Activated naive CD8-positive, alpha-beta T cell treated with anti-CD3 and anti-CD28 coated beads, Interleukin-2, amount 10 ng/mL, durations not matched to agents 7 days and 5 days (primary cell): ENCODE measurements around the gene CMBL. TPM values are rescaled to one million over a fixed set of nuclear protein-coding genes. Genes with fewer than 3 reads are reported as not detected.
"Not testable (repeated sequence)": the region's sequence is repeated elsewhere in the genome, so short reads cannot be mapped to it uniquely, and the experiment has no call there.

Source experiments
- ATAC-seq: fragments of 150-1000 bp; cut with Tn5 transposase; one replicate; pipeline ENCODE4 v1.10.0; 2021; ENCODE audit warnings: low read depth, moderate library complexity
- POLR2A ChIA-PET: fragments of 350-600 bp; sonication (Branson Sonifier 250); formaldehyde crosslinking; loops from one replicate; lab custom pipeline; 2021; ENCODE audit warnings: antibody characterized with exemption; lab: Charles Lee
- DNase-seq: peaks from one replicate; pipeline ENCODE4 v3.0.0; 2021
- H3K27ac Mint-ChIP-seq: one replicate; pipeline ENCODE4 v1.8.0; 2022; ENCODE audit warnings: mild to moderate bottlenecking, mixed read lengths
- H3K27me3 Mint-ChIP-seq: one replicate; pipeline ENCODE4 v1.8.0; 2022; ENCODE audit warnings: mild to moderate bottlenecking, moderate library complexity, mixed read lengths
- H3K36me3 Mint-ChIP-seq: one replicate; pipeline ENCODE4 v1.8.0; 2021; ENCODE audit warnings: mild to moderate bottlenecking, mixed read lengths
- H3K4me1 Mint-ChIP-seq: one replicate; pipeline ENCODE4 v1.8.0; 2021; ENCODE audit warnings: mixed read lengths
- H3K4me3 Mint-ChIP-seq: one replicate; pipeline ENCODE4 v1.8.0; 2022; ENCODE audit warnings: mild to moderate bottlenecking, moderate library complexity, mixed read lengths
- H3K9me3 Mint-ChIP-seq: one replicate; pipeline ENCODE4 v1.8.0; 2021; ENCODE audit warnings: mixed read lengths
- total RNA-seq, 2 experiments: library from RNA; stranded (reverse); gene quantifications; one replicate each; pipeline ENCODE4 v1.2.3, GENCODE V29; 2021

The CMBL gene
- total RNA-seq, 2 experiments from 2014 or later = 2.4 to 2.8 TPM

GRCh38 chr5:10310835-10311570 is 3.3 kb upstream of the CMBL start:
- H3K4me1 Mint-ChIP-seq, H3K27ac Mint-ChIP-seq, H3K4me3 Mint-ChIP-seq, ATAC-seq, H3K9me3 Mint-ChIP-seq, POLR2A ChIA-PET, DNase-seq, H3K36me3 Mint-ChIP-seq: not testable (repeated sequence)
- peaks cover 25% of the 10 kb centered on the region for H3K27me3 Mint-ChIP-seq

GRCh38 chr5:10310066-10310779 is 2.5 kb upstream of the CMBL start:
- POLR2A ChIA-PET = no interaction called here
- no peak overlapping the region for H3K4me3 Mint-ChIP-seq
- DNase-seq (no peak), ATAC-seq (no peak)
- H3K9me3 Mint-ChIP-seq = no peaks in the 10 kb centered on the region
- H3K36me3 Mint-ChIP-seq = no peaks in the 10 kb centered on the region
- H3K27me3 Mint-ChIP-seq = peaks cover 30% of the 10 kb centered on the region
- H3K4me1 Mint-ChIP-seq = peaks cover 9% of the 10 kb centered on the region
- no peak overlapping the region for H3K27ac Mint-ChIP-seq

- Mint-ChIP-seq H3K4me3 (peak overlapping the region; percentile 31), H3K36me3 (no peaks in the 10 kb centered on the region), H3K9me3 (no peaks in the 10 kb centered on the region), H3K27me3 (peaks cover 30% of the 10 kb centered on the region), H3K4me1 (peaks cover 9% of the 10 kb centered on the region), H3K27ac (no peak overlapping the region)
- POLR2A ChIA-PET = no interaction called here
- no peak for DNase-seq
- ATAC-seq = no peak
These were observed 1.1 kb upstream of the CMBL start for GRCh38 chr5:10308844-10309243.

- Mint-ChIP-seq H3K4me1 (peaks cover 9% of the 10 kb centered on the region), H3K4me3 (peak overlapping the region; percentile 74), H3K27ac (no peak overlapping the region), H3K36me3 (no peaks in the 10 kb centered on the region), H3K9me3 (no peaks in the 10 kb centered on the region), H3K27me3 (peaks cover 34% of the 10 kb centered on the region)
- ATAC-seq = no peak
- DNase-seq = no peak
- POLR2A ChIA-PET = no interaction called here
These were observed 896 bp downstream of the CMBL start for GRCh38 chr5:10306806-10307205.

- Mint-ChIP-seq H3K4me1 (peaks cover 9% of the 10 kb centered on the region), H3K4me3 (no peak overlapping the region), H3K9me3 (no peaks in the 10 kb centered on the region), H3K27ac (no peak overlapping the region), H3K27me3 (peaks cover 34% of the 10 kb centered on the region), H3K36me3 (no peaks in the 10 kb centered on the region)
- POLR2A ChIA-PET = no interaction called here
- no peak for DNase-seq
- no peak for ATAC-seq
These were observed 1.6 kb downstream of the CMBL start for GRCh38 chr5:10306114-10306513.

- POLR2A ChIA-PET = interaction anchor here (0.7 kb wide), 1 partner anchor 48 kb away, joined by 3 read pairs; no protein-coding TSS in a partner anchor
- Mint-ChIP-seq H3K9me3 (no peaks in the 10 kb centered on the region), H3K36me3 (peaks cover under 1% of the 10 kb centered on the region), H3K4me1 (peaks cover 9% of the 10 kb centered on the region), H3K27me3 (peaks cover 34% of the 10 kb centered on the region), H3K4me3 (no peak overlapping the region), H3K27ac (no peak overlapping the region)
- DNase-seq (no peak), ATAC-seq (no peak)
These were observed 2.8 kb downstream of the CMBL start for GRCh38 chr5:10304932-10305331.

- no peak for DNase-seq
- Mint-ChIP-seq H3K27me3 (peaks cover 29% of the 10 kb centered on the region), H3K4me3 (no peak overlapping the region), H3K9me3 (no peaks in the 10 kb centered on the region), H3K4me1 (peaks cover 9% of the 10 kb centered on the region), H3K36me3 (peaks cover 2% of the 10 kb centered on the region), H3K27ac (no peak overlapping the region)
- POLR2A ChIA-PET = interaction anchor here (0.6 kb wide), 2 partner anchors 12 to 54 kb away, joined by 3 to 4 read pairs; partner anchors contain the start of gene ATPSCKMT
- no peak for ATAC-seq
These were observed 4.0 kb downstream of the CMBL start for GRCh38 chr5:10303699-10304170.

GRCh38 chr5:10303201-10303600 is 4.5 kb downstream of the CMBL start:
- ATAC-seq = no peak
- Mint-ChIP-seq H3K9me3 (no peaks in the 10 kb centered on the region), H3K4me3 (no peak overlapping the region), H3K4me1 (peaks cover 9% of the 10 kb centered on the region), H3K27ac (no peak overlapping the region), H3K27me3 (peaks cover 29% of the 10 kb centered on the region), H3K36me3 (peaks cover 2% of the 10 kb centered on the region)
- no peak for DNase-seq
- POLR2A ChIA-PET = no interaction called here

GRCh38 chr5:10301842-10302610 is 5.7 kb downstream of the CMBL start:
- no peak overlapping the region for H3K27ac Mint-ChIP-seq
- POLR2A ChIA-PET = no interaction called here
- peaks cover 25% of the 10 kb centered on the region for H3K27me3 Mint-ChIP-seq
- DNase-seq (no peak), ATAC-seq (no peak)
- H3K4me3 Mint-ChIP-seq = no peak overlapping the region
- H3K36me3 Mint-ChIP-seq = peaks cover 2% of the 10 kb centered on the region
- H3K9me3 Mint-ChIP-seq = no peaks in the 10 kb centered on the region
- H3K4me1 Mint-ChIP-seq = peaks cover 3% of the 10 kb centered on the region

GRCh38 chr5:10301266-10301665 is 6.4 kb downstream of the CMBL start:
- POLR2A ChIA-PET = no interaction called here
- DNase-seq (no peak), ATAC-seq (no peak)
- H3K4me3 Mint-ChIP-seq = no peak overlapping the region
- no peaks in the 10 kb centered on the region for H3K9me3 Mint-ChIP-seq
- no peaks in the 10 kb centered on the region for H3K4me1 Mint-ChIP-seq
- H3K27me3 Mint-ChIP-seq = peaks cover 18% of the 10 kb centered on the region
- peaks cover 2% of the 10 kb centered on the region for H3K36me3 Mint-ChIP-seq
- H3K27ac Mint-ChIP-seq = no peak overlapping the region

- Mint-ChIP-seq H3K36me3 (peaks cover 2% of the 10 kb centered on the region), H3K4me1 (no peaks in the 10 kb centered on the region), H3K4me3 (no peak overlapping the region), H3K9me3 (no peaks in the 10 kb centered on the region), H3K27ac (no peak overlapping the region), H3K27me3 (peaks cover 10% of the 10 kb centered on the region)
- ATAC-seq (no peak), DNase-seq (no peak)
- POLR2A ChIA-PET = no interaction called here
These were observed 7.5 kb downstream of the CMBL start for GRCh38 chr5:10300246-10300645.

- DNase-seq (no peak), ATAC-seq (no peak)
- Mint-ChIP-seq H3K36me3 (peaks cover 2% of the 10 kb centered on the region), H3K9me3 (no peaks in the 10 kb centered on the region), H3K27ac (no peak overlapping the region), H3K27me3 (peaks cover 12% of the 10 kb centered on the region), H3K4me3 (no peak overlapping the region), H3K4me1 (no peaks in the 10 kb centered on the region)
- POLR2A ChIA-PET = no interaction called here
These were observed 10.0 kb downstream of the CMBL start for GRCh38 chr5:10297646-10298204.
